GM19099 (cell line): ENCODE data around the gene PTPN1.

Experiments used
- POLR2A ChIP-seq: IDR thresholded peaks from 3 replicates; pipeline ENCODE4 v1.6.1; 2011; ENCODE audit warnings: low read depth; ENCODE audit not compliant: insufficient read length; ENCODE audit errors: extremely low read depth

The PTPN1 gene

DNA sequence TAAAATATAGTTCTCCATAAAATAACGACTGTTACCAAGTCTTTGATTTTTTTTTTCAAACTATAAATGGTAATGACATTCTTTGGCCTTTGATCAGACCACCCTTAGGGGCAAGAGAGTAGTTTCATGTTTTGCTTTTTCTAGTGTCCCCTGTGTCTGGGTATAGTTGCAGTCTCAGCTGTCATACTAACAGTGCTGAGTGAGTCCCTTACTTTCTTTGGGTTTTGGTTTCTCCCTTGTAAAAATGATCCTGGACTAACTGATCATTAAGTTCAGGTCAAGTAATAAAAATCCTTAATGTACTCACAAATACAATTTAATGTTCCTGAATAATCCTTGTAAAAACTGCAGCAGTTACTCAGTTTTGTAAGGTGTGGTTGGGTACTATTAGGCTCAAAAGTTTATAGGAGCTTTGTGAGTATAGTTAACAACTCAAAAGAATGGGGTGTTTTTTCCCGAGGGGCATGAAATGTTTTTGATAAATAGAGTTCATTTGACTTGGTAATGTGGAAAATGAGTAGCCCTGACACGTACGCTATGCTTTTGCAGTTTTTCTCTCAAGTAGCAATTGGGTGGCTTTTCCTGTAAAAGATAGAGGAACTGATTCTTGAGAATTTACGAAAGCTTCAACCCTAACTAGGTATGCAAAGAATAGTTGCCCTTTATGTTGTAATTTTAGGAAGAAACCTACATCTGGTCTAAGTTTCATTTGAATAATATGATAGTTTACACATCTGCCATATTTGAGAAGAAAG is 6.2 kb downstream of the PTPN1 start:
- TF ChIP-seq POLR2A, result no peak

DNA sequence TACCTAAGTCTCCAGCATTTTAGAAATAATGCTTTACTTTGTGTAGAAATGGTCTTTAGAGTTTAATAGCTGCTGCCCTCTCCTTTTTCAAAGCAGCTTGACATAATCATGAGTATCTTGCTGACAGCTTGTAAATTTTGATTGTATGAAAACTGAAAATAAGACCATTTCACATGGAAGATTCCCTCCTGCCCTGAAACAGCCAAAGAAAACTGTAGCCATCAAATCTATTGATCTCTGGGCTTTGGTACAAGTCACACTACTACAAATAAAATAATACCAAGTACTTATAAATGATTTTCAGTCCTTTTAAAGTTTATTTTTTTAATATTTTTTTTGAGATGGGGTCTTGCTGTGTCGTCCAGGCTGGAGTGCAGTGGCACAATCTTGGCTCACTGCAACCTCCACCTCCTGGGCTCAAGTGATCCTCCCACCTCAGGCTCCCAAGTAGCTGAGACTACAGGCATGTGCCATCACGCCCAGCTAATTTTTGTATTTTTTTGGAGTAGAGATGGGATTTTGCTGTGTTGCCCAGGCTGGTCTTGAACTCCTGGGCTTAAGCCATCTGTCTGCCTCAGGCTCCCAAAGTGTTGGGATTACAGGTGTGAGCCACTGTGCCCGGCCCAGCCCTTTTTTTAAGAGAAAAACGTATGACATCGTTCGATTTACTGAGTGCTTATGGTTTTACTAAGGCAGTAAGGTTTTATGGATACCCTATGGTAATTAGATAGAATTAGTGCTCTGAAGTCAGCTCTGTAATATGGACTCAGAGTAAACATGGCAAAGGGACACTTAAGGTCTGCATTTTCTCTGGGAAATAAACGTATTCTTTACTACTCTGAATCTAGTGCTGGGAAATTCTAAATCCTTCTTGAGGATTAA is 7.0 kb downstream of the PTPN1 start:
- no peak for TF ChIP-seq POLR2A

DNA sequence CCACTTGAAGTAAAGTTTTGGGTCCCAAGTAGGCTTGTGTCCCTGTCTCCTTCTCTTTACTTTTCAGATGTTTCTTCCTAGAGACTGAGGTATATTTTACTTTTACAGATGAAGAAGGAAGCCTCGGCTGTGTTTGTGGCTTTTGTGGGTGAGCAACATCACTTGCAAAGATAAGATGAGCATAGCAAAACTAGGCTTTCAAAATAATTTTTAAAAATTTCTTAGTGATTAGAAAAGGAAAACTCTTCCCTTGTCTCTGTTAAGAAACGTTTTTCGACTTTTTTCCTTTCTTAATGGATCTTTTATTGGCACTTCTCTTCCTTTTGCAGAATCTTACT is 7.6 kb downstream of the PTPN1 start:
- TF ChIP-seq POLR2A, result no peak

DNA sequence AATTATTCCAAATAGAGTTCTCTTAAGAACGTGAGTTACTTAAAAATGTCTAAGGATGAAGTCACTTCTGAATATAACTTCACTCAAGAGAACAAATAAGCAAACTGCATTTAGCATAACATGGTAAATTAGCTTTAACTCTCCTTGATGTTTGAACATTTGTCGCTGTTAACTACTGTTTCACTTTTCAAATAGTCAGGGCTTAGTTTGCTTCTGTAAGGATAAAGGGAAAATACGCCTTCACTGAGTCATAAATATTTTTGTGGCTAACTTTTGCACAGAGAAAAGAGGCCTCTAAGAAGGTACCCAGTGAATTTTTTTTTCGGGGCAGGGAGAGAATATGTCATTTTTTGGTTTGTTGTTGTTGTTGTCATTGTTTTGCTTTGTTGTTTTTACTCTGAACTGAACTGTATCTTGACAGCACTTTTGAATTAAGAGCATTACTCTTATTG is 8.1 kb downstream of the PTPN1 start:
- TF ChIP-seq POLR2A, result no peak

DNA sequence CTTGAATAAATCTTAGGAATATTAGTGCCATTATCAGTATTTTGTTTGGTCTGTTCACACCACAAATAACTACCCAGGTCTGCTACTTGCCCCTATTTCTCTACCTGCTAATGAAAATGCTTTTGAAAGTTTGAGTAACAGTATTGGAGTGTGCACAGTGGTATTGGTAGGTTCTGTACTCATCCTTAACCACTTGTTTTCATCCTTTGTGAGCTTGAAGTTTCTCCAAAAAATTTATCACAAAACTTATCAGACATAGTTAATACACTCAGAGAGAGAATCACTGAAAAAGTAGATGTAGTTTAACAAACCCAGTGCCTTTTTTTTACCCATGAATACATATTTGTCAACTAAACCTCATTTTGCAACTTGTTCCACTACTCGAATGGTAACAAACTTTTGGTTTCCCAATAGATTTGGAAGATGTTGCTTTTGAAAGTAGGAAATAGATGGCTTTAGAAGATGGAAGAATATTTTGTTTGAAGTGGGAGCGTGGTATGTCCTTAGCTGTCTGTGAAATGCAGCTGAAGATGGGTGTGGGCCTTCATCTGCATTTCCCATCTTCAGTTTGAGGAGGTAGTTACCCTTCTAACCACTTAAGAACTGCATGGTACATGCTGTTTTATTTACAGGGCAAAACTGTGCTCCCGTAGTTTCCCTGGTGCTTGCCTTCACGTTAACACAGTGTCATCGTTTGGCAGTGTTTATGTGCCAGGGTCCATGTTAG is 9.0 kb downstream of the PTPN1 start:
- no peak for TF ChIP-seq POLR2A

DNA sequence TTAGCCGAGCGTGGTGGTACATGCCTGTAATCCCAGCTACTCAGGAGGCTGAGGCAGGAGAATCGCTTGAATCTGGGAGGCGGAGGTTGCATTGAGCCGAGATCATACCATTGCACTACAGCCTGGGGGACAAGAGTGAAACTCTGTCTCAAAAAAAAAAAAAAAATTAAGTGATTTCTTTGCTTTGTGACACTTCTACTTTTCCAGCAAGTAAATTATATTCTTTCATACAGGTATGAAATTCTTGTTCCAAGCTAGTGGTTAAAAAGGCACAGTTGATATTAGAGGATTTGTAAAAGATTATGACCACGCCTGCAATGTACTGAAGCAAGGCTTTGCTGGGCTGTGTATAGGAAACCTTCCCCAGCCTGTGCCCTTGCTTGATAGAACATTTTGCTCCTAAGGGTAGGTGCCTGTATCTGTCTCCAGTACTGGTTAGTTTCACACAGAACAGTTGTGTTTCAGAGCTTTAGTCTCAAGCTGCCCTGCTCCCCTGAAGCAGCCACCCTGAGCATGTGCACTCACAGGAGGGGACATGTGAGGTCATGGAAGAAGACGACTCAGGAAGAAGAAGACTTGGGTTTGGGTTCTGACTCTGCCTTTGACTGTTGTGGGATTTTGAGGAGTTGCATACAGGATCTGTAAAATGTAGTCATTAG is 10.2 kb downstream of the PTPN1 start:
- TF ChIP-seq POLR2A, result no peak

DNA sequence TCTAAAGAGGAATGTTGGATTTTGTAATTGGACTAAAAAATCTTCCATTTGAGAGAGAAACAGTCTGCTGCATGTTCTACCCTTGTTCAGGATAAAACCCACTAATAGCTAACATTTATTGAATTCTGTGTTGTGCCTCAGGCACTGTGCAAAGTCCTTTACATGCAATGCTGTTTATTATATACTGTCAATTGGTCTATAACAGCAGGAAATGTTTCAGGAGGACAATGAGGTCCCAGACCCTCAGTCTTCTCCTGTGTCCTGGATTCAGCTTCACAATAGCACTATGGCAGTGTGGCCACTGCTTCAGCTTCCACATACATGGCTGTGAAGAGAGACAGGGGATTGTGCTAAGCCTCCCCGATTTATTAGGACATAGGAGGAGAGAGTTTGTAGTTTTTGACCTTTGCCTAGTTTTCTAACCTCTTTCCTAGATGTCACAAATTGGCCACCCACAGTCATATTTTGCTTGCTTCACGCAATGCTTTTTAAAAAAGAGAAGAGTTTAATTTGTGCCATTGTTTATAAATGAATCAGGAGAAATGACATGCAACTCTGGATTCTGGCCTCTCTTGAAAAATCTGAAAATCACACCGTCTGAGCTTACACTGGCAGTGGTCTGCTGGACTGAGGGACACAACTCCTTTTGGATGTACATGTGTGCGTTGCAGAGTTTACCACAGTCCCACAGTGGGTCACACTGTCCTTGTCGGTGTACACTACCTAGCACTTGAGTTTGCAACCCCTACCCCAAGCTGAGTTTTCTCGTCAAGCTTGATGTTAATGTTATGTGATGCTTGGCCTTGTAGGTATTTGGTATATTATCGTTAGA is 11.3 kb downstream of the PTPN1 start:
- no peak for TF ChIP-seq POLR2A

DNA sequence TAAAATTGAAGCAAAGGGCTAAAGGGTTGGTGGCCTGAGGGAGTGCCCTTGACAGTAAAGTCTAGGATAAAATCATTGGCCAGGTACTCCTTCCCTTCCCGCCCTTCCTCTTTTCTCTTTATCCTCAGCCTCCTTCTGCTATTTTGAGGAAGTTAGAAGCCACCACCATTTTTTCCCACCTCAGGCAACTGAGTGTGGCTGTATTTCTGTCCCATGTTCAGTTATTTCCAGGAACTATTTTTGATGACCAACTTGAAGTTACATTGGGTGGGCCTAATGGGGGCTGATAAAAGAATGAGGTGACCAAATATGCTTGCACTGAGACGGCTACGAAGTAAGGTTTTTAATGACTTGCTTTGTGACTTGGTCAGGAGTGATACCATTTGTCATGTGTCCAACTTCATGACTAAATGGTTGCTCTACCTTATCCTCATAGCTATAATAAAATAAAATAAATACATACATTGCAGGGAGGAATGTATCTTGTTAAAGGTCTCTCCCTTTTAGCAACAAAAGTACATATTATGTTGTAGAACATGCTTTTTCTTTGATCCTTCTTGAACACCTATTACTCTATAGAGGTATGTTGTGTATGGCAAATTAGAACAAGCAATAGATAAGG is 12.0 kb downstream of the PTPN1 start:
- no peak for TF ChIP-seq POLR2A

DNA sequence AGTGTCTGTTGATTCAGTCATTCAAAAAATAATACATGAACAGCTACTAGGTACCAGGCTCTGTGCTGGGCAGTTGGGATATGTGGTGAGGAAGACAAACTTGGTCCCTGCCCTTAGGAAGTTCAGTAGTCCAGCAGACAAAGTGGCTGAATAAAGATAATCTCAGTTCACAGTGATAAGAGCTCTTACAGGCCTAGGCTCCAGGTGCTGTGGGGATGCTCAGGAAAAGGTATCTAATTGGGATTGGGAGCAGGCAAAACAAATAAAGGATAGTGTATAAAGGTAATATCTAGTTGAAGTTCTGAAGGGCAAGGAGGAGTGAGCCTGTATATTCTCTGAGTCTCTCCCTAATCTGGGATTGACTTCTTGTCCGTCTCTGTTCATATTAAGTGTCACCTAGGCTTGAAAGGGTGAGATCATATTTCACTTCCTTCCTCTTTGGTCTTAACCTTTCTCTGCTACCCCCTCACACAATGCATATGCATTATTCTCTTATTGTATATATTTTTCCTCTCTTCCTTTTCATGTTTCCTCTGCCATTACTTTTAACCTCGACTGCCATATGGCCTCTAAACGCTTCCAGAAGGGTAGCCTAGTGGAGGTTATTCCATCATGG is 13.5 kb downstream of the PTPN1 start:
- no peak for TF ChIP-seq POLR2A

DNA sequence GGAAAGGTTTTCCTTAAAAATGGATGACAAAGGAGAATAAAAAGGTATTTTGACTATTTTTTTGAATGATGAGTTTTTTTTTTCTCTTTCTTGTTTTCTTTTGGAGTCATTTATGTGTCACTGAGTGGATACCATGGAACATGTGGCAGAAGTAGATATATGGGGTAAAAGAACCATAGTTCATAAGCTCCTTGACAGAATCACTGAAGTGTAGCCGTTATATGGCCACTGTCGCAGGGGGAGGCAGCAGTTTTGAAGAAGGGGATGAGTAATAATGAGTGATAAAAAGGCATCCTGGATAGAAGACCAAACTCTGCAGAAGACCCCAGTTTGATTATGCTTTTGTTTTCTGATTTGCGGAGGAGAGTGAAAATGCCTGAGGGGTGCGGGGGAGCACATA is 15.5 kb downstream of the PTPN1 start:
- no peak for TF ChIP-seq POLR2A

DNA sequence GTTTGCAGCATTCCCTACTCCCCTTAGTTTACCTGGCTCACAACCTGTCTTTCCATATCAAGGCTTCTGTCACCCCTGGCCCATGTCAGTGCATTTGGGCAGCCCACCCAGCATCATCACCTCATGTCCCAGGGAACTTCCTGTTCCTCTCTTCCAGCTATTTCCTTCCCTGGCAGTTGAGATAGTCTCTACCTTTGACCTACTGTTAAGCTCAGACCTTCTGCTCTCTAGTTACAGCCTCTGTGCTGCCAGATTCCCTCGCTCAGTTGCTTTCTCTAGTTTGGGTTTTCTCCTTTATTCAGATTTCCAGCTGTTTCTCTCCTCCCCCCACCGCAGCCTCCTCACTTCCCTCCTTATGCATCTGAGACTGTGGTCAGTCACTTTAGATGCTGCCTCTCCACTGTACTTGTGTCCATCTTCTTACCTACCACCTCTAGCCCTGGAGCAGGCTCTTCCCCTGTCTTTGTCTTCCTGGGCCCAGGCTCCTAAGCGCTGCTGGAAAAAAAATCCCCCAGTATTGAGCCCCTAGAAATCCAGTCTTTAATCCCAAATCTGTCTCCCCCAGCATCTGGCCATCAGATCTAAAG is 16.3 kb downstream of the PTPN1 start:
- no peak for TF ChIP-seq POLR2A

DNA sequence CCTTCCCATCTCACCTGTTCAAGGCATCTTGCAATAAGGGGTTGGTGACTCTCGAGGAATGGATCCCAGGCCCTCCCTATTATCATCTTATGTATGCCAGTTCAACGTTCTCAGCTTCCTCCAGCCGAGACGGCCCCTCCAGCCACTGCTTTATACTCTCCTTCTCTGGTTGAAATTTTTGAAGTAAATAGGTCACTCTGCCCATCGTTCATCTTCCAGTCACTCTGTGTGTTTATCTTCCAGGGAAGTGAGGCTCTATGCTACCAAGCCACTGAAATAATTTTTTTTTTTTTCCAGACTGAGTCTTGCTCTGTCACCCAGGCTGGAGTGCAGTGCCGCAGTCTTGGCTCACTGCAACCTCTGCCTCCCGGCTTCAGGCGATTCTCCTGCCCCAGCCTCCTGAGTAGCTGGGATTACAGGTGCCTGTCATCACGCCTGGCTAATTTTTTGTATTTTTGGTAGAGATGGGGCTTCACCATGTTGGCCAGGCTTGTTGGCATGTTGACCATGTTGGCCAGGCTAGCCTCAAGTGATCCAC is 17.0 kb downstream of the PTPN1 start:
- no peak for TF ChIP-seq POLR2A

DNA sequence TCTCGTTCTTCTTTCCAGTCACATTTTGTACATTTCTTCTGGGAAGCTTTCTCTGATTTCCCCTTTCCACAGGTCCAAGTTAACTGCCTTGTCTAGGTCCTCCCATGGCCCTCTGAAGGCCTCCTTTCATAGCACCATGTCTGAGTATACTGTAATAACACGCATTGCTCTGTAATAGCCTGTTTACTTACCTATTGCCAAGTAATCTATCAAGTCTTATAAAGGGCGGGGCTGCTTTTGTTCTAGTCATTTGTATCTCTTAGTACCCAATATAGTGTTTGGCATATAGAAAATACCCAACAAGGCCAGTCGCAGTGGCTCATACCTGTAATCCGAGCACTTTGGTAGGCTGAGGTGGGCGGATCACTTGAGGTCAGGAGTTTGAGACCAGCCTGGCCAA is 17.9 kb downstream of the PTPN1 start:
- no peak for TF ChIP-seq POLR2A
